NCI-H2081 (cell line): ENCODE measurements around the gene SLX4IP.
A peak's percentile ranks its signal among the peaks of the same experiment; 100 is the strongest.

ENCODE experiments used
- DNase-seq, 2 experiments: peaks; one replicate each; lab custom pipeline; 2025; lab: John Stamatoyannopoulos, UW

The SLX4IP gene

GRCh38 chr20:10428008-10428407 is 7.1 kb upstream of the SLX4IP start:
- no peak for DNase-seq

DNA sequence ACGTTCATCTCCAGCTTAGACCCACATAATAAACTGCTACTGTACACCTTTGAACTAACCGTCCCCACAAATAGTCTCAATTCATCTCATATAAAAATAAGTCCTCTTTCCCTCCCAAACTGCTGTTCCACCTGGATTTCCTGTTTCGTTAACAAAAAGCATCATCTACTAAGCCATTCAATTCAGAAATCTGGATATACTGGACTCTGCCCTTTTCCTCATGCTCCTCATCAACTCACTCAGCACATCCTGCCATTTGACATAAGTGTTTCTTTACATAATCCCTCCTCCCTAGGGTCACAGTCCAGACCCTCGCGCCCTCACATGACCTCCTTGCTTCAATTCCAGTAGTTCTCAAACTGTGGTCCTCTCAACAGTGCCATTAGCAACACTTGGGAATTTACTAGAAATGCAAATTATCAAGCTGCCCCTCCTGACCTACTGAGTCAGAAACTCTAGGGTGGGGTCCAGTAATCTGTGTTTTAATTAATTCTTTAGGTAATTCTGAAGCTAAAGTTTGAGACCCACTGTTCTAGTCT is 5.6 kb upstream of the SLX4IP start:
- no peak for DNase-seq

DNA sequence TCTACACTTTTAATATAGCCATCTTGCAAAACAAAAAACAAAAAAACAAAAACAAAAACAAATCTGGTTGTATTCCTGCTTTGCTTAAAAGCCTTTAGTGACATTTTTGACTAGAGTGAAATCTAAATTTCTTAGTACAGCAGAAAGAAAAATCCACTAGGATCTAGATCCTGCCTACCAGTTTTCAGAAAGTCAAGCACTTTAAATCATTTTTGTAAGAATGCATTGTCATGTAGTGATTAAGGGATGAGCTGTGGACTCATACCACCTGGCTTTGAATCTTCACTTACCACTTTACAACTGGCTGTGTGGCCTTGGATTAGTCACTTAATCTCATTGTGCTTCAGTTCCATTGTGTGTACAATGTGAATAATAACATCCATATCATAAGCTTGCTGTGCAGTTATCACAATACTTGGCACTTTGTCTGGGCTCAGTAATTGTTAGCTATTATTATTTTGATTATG is 5.1 kb upstream of the SLX4IP start:
- no peak for DNase-seq

DNA sequence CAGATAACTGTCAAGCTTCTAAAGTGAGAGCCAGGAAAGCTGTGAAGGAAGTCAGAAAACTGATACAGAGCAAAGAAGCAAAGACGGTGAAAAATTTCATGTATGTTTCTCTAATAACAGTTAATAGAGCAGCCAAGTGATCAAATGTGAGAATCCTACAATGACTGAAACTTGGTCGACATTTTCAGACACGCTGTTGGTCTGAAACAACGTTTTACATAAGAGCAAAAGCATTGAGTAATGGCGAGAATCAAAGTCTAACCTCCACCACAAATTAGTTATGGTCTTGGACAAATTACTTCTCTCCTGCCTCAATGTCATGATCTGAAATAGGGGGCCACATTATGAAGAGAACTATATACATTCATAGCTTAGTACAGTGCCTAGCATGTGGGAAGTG is 4.4 kb upstream of the SLX4IP start:
- DNase-seq: no peak

- DNase-seq: no peak
Measured at GRCh38 chr20:10432079-10432478, 3.0 kb upstream of the SLX4IP start.

GRCh38 chr20:10433014-10433622 is 2.0 kb upstream of the SLX4IP start:
- peak in 1 of 2 experiments; percentile 56 for DNase-seq

DNA sequence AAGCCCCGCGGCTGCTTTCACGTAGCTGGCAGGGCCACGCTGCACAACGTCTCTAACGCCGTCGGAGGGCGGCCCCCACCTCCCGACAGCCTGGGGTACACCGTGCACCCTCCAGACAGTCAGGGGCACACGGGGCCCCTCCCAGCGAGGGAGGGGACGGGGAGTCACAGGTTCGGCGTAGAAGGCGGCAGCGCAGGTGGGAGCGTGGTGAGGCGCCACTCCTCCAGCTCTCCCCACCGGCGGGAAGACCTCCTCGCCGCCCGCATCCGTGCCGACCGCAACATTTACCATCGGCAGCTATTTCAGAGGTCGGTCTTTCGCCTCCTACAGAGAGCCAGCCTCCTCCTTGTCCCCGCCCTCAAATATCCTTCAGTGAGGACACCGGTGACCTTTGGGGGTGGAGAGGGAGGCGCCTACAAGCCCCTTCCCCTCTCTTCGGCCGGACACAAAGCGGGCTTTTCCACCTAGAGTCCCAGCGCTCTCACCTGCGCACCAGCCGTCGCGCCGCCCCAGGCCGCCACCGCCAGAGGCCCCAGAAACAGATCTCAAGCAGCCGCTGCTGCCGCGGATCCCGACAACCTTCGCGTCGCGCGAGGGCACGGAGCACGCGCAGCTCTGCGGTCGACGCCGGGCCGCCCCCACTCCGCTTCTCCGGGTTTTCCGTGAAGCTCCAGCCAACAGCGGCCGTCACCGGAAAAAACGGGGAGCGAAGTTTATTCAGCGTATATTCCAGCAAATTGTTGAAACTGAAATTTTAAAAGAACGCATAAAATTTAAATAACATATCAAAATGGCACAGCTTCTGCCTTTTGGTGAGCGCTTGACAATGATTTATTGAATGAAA is 1.3 kb upstream of the SLX4IP start, which contains the start of gene MKKS:
Gene MKKS, minus strand, starts transcription at position 600 of the 844 bp plus-strand sequence. CDS start 20,708 bp downstream, outside the sequence.
- DNase-seq: peak; percentile 86 to 92

GRCh38 chr20:10434467-10434831 is 656 bp upstream of the SLX4IP start:
- peak; percentile 97 to 99 for DNase-seq

DNA sequence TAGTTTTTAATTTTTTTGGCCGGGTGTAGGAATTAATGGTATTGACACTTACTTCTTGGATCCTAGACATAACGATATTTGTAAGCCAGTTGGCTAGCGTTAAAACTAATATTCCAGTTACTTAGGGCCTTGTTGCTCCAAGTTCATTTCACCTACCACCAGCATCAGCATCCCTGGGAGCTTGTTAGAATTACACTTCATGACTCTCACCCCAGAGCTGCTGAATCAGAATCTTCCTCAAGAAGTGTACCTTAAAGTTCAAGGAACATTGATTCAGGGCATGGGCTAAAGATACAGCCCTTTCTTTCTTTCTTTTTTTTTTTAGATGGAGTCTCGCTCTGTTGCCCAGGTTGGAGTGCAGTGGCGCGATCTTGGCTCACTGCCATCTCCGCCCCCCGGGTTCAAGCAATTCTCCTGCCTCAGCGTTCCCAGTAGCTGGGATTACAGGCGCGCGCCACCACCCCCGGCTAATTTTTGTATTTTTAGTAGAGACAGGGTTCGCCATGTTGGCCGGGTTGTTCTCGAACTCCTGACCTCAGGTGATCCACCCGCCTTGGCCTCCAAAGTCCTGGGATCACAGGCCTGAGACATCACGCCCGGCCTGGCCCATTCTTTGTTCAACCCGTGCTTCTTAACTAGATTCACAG is 1.1 kb downstream of the SLX4IP start:
- no peak for DNase-seq

DNA sequence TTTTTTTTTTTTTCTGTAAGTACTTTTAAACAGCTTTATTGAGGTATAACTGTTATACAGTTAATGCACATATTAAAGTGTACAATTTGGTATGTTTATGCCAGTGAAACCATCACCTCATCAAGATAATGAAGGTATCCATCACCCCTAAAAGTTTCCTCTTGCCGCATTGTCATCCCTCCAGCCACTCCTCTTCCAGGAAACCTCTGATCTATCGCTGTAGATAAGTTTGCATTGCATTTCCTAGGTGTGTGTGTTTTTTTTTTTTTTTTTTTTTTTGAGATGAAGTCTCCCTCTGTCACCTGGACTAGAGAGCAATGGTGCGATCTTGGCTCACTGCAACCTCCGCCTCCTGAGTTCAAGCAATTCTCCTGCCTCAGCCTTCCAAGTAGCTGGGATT is 3.1 kb downstream of the SLX4IP start:
- DNase-seq: no peak

- no peak for DNase-seq
Measured at GRCh38 chr20:10443936-10444335, 8.8 kb downstream of the SLX4IP start.

DNA sequence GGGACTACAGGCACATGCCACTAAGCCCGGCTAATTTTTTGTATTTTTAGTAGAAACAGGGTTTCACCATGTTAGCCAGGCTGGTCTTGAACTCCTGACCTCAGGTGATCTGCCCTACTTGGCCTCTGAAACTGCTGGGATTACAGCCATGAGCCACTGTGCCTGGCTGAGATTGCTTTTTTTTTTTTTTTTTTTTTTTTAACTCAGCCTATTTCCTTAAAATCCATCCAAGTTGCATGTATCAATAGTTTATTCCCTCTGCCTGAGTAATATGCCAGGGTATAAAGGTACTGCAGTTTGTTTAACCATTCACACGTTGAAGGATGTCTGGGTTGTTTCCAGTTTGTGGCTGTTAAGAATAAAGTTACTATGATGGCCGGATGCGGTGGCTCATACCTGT is 10.7 kb downstream of the SLX4IP start:
- DNase-seq: no peak

- peak; percentile 18 to 66 for DNase-seq
Measured at GRCh38 chr20:10447028-10447427, 11.9 kb downstream of the SLX4IP start.

DNA sequence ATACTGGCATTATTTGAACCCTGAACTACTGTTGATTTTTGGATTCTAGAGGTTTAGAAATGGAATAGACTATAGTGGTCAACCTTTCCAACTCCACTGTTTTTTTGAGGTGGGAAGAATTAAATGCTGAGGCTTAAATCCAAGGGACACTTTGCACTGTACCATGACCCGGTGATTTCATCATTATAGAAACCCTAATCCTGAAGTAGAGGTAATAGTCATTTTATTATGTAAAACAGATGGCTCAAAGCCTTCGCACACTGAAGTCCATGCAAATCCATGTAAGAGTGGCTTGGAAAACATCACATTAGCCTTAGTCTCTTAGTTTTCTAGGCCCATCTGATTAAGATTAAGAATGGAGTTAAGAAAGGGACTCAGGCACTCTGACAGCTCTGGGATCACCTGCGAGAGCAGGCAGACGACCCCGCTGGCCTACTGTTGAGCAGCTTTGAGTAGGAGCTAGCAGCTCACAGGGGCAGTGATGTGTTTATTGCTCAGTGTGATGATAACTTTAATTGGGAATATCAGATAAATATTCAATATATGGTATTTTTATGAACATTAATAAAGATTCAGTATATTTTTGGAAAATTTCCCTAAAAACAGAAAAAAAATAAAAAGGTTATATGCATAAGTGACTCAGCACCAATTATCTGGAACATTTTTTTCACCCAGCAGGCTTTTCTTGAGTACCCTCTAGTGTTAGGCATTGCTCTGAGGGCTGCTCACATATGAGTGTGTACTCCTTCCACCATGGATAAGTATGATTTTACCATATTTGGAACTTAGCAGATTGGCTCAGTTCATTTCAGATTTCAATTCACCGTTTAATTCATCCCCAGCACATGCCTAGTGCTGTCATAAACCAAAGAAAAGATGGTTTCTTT is 13.4 kb downstream of the SLX4IP start:
- no peak for DNase-seq

- no peak for DNase-seq
Measured at GRCh38 chr20:10449270-10449669, 14.2 kb downstream of the SLX4IP start.

DNA sequence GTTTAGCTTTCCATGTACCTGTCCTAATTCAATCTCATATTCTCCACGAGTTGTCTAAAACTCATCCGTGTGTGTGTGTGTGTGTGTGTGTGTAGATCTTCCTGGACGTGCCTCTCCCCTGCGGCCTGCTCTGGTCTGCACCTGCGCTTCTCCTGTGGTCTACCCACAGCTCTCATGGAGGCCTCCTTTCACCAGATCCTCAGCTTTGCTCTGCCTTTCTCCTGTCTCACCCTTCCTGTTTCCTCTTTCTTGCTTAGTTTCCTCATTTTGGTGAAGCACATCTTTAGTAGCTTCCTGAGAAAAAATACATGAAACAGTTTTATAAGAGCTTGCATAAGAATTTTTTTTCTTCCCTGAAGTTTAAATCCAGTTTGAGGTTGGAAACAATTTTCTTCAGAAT is 18.1 kb downstream of the SLX4IP start:
- DNase-seq: no peak

- no peak for DNase-seq
Measured at GRCh38 chr20:10454151-10454750, 19.1 kb downstream of the SLX4IP start.

DNA sequence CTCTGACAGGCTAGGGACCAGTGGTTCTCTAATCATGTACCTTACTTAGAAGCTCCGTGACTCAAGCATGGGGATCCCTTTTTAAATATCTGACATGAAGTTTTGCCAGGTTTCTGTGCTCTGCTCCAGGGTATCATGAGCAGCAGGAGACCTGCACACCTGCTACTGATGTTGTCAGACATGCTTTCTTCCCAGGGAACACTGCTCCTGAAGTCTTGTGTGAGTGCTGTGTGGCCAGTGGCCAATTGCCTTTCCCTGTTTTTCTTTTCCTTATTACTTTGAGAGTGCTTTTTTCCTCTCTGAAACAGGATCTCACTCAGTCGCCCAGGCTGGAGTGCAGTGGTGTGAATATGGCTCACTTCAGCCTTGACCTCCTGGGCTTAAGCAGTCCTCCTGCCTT is 26.4 kb downstream of the SLX4IP start:
- no peak for DNase-seq

- no peak for DNase-seq
Measured at GRCh38 chr20:10462516-10462915, 27.4 kb downstream of the SLX4IP start.

- DNase-seq: no peak
Measured at GRCh38 chr20:10463622-10464021, 28.5 kb downstream of the SLX4IP start.

DNA sequence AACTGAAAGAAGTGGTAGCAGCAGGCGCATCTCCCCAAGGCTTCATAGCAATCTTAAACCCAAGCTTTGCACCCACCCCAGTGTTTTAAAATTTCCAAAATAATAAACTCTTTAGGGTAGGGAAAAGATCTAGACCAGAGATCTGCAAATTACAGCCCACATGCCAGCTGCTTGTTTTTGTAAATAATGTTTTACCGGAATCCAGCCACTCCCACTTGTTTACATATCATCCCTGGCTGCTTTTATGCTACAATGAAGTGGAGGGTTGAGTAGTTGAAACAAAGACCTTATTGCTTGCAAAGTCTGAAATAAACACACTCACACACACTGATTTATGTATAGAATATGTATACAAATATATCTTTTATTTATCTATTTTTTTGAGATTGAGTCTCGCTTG is 30.0 kb downstream of the SLX4IP start:
- DNase-seq: peak in 1 of 2 experiments; percentile 17
